NCI-H2029 (cell line): ENCODE measurements around the gene STX2.
"Not testable (repeated sequence)": the region's sequence is repeated elsewhere in the genome, so short reads cannot be mapped to it uniquely, and the experiment has no call there.

Experiments used
- DNase-seq: peaks from one replicate; lab custom pipeline; 2025; lab: John Stamatoyannopoulos, UW

The STX2 gene

DNA sequence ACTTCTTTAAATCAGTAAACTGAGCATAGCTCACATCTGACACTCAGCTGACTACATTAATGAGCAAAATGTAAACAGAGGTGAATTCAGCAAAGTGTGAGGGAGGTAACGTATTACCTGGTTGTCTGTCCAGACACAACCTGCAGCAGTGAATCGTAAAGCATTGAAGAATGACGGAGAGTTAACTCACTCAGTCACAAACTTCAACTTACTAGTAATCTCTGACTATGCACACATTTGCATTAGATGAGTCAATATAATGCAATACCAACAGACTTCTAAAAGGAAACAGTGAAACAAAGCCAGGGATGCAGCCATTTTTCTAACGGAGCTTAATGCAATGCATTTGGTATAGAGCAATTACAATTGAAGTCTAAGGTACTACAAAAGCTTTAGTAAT is 40.0 kb downstream of the STX2 start:
- DNase-seq: no peak

DNA sequence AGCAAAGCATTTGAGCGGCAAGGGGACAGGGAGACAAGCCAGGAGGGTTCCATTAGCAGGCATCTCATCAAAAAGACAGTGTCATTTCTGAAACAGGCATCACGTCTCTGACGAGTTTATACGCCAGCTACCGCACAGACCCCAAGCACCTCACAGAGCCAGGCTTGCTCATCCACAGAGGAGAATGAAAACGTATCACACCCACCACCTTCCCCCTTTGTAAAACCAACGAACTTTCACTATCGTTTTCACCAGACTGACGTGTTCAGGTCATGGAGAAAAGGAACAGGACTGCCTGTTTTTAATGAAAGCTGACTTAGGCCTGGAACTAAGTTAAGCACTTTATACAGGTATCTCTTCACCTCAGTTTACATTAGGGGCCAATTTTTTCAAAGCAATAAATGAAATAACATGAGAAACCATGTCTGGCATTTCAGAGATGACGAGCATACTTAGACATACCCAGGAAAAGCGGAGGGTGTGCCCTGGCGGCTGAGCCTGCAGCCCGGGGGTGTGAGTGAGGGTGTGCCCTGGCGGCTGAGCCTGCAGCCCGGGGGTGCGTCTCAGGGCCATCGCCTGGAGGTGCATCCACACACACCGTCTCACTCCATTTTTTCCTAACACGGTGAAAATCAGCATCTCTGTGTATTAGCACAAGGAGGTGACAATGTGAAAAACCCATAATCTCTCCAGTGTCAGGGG is 41.9 kb downstream of the STX2 start:
- DNase-seq: no peak

GRCh38 chr12:130795906-130796305 is 43.1 kb downstream of the STX2 start:
- no peak for DNase-seq

- DNase-seq: no peak
Observed at GRCh38 chr12:130793554-130793849, 45.5 kb downstream of the STX2 start.

GRCh38 chr12:130792821-130793553 is 46.1 kb downstream of the STX2 start:
- no peak for DNase-seq

DNA sequence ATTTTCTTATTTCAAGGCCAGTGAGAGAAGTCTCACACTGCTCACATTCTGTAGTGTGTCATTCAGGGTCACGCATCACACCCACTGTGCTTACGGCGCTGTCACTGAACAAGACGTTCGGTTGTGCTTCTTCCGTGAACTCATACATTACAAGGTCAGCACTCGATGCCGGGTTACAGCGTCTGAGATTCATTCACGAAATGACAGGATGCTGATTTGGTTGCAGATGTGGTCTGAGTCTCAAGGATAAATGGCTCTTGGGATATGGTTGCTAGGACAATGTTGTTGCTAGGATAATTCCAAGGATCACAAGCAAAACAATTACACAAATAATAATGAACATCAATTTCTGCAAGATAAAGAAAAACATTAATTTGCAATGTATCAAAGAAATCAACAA is 47.4 kb downstream of the STX2 start:
- DNase-seq: no peak

DNA sequence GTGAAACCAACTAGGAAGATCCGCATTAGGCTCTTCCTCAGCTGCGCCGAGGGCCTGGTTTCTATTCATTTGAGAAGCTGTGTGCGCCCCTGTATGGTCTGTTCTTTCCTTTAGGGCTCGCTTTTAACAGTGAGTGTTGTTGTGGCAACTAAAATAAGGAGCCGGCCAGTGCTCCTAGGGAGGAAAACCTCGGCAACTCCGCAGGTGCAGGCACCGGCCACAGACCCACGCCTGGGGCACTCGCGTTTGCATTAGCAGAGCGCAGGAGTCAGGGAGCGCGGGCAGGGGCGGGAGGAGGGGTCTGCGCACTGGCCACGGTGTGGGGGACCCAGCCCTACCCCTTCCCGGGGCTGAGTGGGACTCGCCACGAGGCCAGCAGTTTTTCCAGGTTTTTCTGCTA is 50.5 kb downstream of the STX2 start:
- DNase-seq: no peak

GRCh38 chr12:130787445-130788410 is 51.3 kb downstream of the STX2 start:
- no peak for DNase-seq

DNA sequence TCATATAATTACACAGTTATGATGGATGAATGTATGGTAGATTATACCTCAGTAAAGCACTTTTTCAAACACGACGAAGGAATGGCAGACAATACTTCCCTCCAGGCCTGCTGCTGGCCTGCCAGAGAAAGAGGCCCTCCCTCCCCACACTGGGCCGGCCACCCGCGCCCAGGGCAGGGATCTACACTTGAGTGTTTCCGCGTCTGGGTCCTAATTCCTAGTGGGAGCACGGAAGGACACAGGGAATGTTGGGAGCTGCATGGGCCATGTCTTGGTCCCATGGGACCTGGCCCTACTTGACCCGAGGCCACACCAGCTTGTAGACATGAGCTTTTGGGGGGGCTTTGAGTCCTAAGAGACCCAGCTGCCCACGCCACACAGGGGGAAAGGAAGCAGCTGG is 52.0 kb downstream of the STX2 start:
- DNase-seq: no peak

GRCh38 chr12:130783110-130783715 is 55.8 kb downstream of the STX2 start:
- no peak for DNase-seq

- not testable (repeated sequence) for DNase-seq
Observed at GRCh38 chr12:130782245-130782644, 56.8 kb downstream of the STX2 start.

- DNase-seq: no peak
Observed at GRCh38 chr12:130780880-130781575, 58.0 kb downstream of the STX2 start.

DNA sequence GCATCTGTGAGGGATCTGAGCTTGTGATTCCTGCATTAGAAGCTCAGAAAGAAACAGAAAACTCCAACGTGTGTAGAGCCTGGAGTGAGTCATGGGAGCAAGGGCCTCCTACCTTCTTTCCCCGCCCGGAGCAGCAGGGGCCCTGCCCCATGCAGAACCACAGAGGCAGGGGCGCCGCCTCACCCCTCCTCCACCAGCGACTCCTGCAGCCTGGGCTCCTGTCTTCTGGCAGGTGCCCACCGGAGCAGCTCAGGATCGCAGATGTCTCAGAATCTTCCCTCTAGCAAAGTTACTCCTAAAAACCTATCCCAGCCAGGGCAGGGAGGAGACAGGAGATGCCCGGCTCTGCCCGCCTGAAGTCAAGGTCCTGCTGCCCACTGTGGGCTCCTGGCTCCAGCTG is 58.7 kb downstream of the STX2 start:
- DNase-seq: no peak

GRCh38 chr12:130778776-130779175 is 60.3 kb downstream of the STX2 start:
- no peak for DNase-seq

DNA sequence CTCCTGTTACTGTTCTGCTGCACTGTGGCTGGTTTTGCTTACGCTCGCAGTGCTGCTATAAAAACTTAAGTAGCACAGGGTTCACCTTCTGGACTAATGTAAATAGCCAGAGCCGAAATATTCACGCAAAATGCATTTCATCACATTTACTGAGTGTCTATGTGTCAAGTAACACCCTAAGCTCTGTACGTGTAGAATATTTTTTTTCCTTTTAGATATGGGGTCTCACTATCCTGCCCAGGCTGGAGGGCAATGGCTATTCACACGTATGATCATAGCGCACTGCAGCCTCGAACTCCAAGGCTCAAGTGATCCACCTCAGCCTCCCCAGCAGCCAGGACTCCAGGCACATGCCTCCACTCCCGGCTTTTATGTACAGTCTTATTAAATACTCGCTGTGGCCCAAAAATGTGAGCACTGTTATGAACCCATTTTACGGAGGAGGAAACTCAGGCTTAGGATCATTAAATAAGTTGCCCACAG is 62.2 kb downstream of the STX2 start:
- DNase-seq: no peak

GRCh38 chr12:130775953-130776856 is 62.8 kb downstream of the STX2 start:
- DNase-seq: no peak

GRCh38 chr12:130770413-130771028 is 68.5 kb downstream of the STX2 start:
- DNase-seq: no peak

DNA sequence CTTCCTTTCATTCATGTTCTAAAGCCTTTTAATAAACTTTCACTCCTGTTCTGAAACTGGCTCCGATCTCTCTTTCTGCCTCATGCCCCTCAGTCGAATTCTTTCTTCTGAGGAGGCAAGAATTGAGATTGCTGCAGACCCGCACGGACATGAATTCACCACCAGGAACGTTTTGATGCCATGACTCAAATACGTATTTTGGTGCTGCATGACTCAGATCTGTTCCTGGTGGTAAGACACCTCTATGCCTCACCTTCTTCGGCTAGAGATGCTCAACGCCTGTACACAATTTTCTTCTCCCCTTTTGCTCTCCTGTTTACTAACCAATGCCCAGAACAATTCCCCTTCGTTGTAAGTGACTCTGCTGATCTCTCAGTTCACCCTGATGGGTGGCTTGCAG is 70.9 kb downstream of the STX2 start:
- DNase-seq: no peak

DNA sequence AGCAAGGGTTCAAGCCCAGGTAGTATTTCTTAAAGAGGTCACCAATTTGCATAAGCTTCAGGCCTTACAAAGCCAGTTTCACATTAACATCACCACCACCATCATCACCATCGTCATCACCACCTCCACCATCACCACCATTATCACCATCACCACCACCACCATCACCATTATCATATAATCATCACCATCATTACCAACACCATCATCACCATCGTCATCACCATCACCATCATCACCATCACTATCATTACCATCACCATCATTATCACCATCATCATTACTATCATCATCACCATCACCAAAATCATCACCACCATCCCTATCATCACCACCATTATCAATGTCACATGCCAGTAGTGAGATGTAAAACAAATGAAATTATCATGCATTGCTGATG is 72.6 kb downstream of the STX2 start:
- no peak for DNase-seq

GRCh38 chr12:130765186-130765659 is 73.8 kb downstream of the STX2 start:
- no peak for DNase-seq
